NCI-H2107 (cell line): ENCODE results near the gene MORN1.
"Not testable (repeated sequence)": the region's sequence is repeated elsewhere in the genome, so short reads cannot be mapped to it uniquely, and the experiment has no call there.

Experiments
- DNase-seq: peaks from one replicate; lab custom pipeline; 2025; lab: John Stamatoyannopoulos, UW

MORN1 gene

DNA sequence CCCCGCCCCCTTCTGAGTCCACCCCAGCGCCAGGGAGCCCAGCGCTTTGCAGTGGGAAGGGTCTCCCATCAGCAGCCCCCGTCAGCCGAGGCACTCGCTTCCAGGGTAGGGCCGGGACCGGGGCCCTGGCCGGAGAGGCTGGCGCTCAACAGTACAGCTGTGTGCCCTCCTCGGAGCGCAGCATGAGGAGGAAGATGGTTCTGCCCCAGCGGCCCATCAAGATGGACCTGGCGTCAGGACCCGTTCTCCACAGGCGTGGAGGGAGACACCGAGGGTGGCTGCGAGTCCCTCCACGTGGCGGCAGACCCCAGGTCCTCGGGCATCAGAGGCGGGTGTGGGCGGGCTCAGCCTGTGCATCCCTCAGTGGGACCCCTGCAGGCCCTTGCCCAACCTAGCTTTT lies 54.3 kb downstream of the MORN1 start:
- DNase-seq: no peak

DNA sequence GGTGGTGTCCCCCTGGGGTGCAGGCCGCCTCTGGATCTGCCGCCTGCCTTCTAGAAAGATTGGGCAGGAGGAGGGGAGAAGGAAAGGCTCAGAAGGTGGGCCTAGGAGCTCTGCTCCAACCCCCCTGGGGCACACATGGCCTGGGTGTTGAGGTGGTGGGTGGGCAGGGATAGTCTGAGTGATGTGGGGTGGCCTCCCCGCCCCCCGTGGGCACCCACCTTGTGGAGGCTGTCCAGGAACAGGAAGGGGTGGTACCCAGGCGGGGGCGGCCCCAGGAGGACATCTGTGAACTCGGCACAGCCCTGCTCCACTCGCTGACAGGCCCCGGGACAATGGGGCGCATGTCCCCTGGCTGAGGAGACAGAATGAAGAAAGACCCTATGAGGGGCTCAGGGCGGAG lies 54.9 kb downstream of the MORN1 start:
- no peak for DNase-seq

GRCh38 chr1:2335721-2336455 lies 55.5 kb downstream of the MORN1 start:
- no peak for DNase-seq

DNA sequence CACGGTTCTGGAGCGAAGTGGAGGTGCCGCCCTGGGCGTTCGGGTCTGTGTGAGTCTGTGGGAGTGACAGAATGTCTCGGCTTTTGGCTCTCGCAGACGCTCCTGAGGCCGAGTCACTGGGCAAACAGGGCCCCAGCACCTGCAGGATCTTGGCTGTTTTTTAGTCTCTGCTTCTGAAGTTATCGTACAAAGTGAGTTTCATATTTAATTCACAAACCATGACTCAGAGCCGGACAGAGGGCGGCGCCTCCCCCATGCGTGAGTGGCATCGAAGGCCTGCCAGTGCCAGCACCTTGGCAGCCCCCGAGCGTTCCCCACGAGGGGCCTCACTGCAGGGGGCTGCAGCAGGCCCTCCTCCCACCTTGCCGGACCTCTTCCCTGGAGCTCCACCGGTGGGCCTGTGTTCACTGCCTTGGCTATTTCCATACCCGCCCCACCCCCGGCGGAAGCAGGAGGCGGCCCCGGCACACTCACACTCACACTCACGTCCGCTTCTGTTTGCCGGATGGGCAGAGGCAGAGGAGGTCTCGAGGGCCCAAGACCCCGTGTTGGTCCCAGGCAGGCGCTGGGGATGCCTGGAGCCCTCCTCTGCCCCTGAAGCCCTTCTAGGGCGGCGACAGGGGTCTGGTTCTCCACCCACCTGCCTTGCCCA lies 56.3 kb downstream of the MORN1 start:
- no peak for DNase-seq

DNA sequence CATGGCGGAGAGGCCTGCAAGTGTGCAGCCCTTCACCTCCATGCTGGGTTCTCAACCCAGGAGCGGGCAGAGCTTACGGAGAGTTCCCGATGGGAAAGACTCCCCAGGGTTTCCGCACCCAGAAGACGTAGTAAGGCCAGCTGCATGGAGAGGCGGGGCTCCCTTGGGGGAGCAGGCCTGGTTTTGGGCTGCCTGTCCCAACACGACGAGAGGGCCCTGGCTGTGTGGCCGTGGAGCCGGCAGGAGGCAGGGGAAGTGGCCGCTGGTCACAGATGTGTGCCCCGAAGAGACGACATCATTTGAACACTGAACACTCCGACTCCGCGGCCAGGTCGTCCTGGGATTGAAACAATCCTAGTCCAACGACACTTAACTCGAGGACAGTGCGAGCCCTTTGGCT lies 57.0 kb downstream of the MORN1 start:
- DNase-seq: no peak

- DNase-seq: not testable (repeated sequence)
Measured at GRCh38 chr1:2331580-2331979, 59.8 kb downstream of the MORN1 start.

GRCh38 chr1:2331200-2331544 lies 60.2 kb downstream of the MORN1 start:
- DNase-seq: no peak

DNA sequence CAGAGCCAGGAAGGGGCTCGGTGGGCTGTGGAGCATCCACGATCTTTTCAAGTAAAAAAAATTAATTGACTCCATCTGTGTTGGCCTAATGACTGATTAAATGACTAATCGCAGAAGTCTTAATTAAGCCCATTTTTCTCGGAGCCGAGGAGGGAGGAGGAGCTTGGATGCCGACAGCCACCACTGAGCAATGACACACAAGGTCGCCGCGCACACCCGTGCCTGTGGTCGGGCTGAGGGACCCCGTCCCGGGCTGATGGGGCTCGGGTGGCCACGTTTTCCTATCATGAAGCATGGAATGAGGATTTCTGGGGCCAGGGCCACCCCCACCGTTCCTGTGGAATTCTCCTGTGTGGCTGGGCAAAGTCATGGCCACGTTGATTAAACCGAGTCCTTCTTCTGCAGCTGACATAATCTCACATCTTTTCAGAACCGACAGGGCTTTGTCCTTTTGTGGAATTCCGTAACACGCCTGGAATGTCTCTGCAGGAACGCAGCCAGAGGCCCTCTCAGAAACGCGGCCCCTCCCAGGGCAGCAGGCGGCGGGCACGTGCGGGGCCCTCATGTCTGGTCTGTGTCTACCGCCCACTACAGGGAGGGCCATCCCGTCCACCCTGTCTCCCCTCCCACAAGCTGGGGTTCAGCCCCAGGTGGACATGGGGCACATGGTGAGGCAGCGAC lies 60.7 kb downstream of the MORN1 start:
- DNase-seq: no peak

GRCh38 chr1:2330035-2330434 lies 61.3 kb downstream of the MORN1 start:
- no peak for DNase-seq

DNA sequence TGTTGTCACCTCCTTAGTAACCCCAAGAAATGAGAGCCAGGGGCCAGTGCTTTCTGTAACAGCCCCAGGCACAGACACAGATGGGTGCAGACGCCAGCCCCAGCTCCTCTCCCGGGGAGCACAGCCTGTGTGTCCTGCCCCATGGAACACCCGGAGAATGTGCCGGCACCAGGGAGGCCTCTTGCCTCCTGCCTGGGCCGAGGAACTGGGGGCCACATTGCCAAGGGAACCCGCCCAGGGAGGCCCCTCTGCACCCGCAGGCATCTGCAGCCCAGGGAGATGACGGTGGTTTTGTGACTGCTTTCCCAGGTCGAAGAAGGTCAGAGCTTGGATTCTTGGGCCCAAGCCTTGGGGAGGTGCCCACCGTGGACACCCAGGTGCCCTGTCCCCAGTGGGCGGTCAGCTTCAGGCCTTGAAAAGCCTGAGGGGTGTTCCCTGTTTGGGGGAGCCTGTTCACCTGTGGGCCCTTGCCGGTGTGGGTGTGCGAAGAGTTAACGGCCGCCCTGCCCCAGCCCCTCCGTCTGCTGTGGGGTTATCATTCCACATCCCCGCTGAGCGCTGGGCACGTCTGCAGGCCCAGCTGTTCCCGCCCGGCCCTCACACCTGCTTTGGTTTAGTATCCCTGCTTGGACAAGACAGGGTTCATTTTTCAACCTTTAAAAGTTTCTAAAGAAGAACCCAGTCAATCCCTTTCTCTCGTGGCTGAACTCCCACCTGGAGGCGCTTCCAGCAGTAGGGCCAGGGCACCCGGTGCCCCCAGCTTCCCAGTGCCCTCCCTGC lies 62.5 kb downstream of the MORN1 start:
- no peak for DNase-seq

GRCh38 chr1:2327841-2328240 lies 63.5 kb downstream of the MORN1 start:
- DNase-seq: no peak

GRCh38 chr1:2327162-2327561 lies 64.2 kb downstream of the MORN1 start:
- DNase-seq: not testable (repeated sequence)

- no peak for DNase-seq
Measured at GRCh38 chr1:2326524-2326923, 64.8 kb downstream of the MORN1 start.

DNA sequence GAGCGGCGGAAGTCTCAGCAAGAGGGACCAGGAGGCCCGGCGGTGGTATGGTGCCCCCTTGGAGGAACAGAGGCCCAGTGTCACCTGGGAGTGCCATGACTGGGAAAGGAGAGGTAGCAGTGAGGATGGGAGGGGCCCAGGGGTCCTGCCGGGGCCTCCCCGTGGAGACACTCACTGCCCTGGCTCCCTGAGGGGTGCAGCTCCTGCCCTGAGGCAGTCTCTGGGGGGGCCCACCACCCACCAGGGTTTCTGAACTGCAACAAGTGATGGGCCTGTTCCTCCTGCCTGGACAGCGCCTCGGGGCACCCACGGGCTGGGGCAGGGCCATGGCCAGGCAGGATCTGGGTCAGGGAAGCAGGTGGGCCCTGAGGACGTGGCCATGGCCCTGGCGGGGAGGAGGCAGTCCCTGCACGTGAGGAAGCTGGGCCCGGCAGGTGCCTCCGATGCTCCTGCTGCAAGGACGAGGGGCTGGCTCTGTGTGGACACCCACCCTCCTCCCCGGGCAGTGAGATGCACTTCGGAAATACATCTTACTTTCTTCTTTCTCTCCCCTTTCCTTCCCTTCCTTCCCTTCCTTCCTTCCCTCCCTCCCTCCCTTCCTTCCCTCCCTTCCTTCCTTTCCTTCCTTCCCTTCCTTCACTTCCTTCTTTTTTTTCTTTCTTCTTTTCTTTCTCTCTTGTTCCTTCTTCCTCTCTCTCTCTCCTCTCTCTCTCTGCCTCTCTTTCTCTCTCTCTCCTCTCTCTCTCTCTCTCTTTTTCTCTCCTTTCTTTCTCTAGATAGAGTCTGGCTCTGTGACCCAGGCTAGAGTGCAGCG lies 66.6 kb downstream of the MORN1 start:
- no peak for DNase-seq

DNA sequence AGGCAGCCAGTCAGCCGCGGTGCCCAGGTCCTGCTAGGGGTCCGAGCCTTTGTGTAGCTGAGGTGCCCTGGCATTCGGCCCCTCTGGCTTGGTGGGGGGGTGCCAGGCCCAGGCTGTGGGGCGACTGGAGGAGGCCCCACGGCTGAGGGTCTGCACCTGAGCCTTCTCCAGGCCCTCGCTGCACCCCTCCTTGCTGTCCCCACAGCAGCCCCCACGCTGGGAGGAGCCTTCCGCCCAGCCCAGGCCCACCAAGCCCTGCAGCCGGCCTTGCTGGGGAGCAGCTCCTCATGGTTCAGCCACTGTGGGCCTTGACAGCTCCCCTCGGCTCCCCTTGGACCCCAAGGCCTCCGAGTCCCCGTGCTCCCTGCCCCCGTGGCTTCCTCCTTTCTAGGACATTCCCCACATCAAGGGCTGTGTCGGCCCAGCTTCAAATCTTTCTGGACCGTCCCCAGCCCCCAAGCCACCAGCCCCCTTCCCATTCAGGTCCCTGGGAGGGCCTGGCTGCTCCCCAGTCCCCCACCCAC lies 67.8 kb downstream of the MORN1 start:
- no peak for DNase-seq

- DNase-seq: no peak
Measured at GRCh38 chr1:2322581-2323211, 68.7 kb downstream of the MORN1 start.

GRCh38 chr1:2322065-2322571 lies 69.2 kb downstream of the MORN1 start:
- DNase-seq: no peak

- DNase-seq: no peak
Measured at GRCh38 chr1:2320760-2321667, 70.3 kb downstream of the MORN1 start.

DNA sequence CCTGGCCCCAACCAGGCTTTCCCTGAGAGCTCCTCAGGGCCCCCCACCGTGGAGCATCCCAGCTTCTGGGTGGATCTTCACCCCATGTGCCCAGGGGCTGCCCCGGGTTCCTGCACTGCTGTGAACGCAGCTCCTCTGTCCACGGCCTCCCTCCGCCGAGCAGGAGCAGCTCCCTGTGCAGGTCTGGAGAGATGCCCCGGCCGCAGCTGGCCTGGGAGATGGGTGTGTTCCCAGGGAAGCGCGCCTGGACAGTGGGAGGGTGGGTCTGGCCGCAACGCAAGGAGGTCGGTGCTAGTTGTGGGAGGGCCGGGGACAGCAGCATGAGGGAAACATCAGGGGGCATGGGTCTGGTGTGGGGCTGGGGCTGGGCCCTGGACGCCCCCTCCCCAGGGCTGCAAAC lies 71.3 kb downstream of the MORN1 start:
- DNase-seq: no peak

- no peak for DNase-seq
Measured at GRCh38 chr1:2319291-2319690, 72.1 kb downstream of the MORN1 start.
